Uterus (tissue), 4 donors: ENCODE data around the gene TUBA8. TPM values are rescaled to one million over a fixed set of nuclear protein-coding genes. Genes with fewer than 3 reads are reported as not detected.
"Not testable (repeated sequence)": the region's sequence is repeated elsewhere in the genome, so short reads cannot be mapped to it uniquely, and the experiment has no call there.

Experiments used
- DNase-seq, 2 donors: peaks; one replicate each; pipeline ENCODE4 v3.0.0-alpha.2; 2019 to 2020
- H3K27ac ChIP-seq, 2 donors: fragments of 200-600 bp; sonication (generic); 1 replicate in 1 of 2; 2 replicates in 1 of 2; pipeline ENCODE4 v1.5.1; 2016 to 2018
- H3K27me3 ChIP-seq, 2 donors: fragments of 200-600 bp; sonication (generic); one replicate each; pipeline ENCODE4 v1.5.1; 2018 to 2019; ENCODE audit warnings: control low read depth in 1 of 2
- H3K36me3 ChIP-seq, 2 donors: fragments of 200-600 bp; sonication (generic); one replicate each; pipeline ENCODE4 v1.5.1; 2019; ENCODE audit warnings: control low read depth in 1 of 2
- H3K4me1 ChIP-seq, 2 donors: fragments of 200-600 bp; sonication (generic); one replicate each; pipeline ENCODE4 v1.5.1; 2018 to 2019; ENCODE audit warnings: control low read depth in 1 of 2
- H3K4me3 ChIP-seq, 2 donors: fragments of 200-600 bp; sonication (generic); 1 replicate in 1 of 2; 2 replicates in 1 of 2; pipeline ENCODE4 v1.5.1; 2018 to 2019; ENCODE audit warnings: mild to moderate bottlenecking in 1 of 2
- H3K9me3 ChIP-seq, 2 donors: fragments of 200-600 bp; sonication (generic); one replicate each; pipeline ENCODE4 v1.5.1; 2019; ENCODE audit warnings: control low read depth in 1 of 2
- CTCF ChIP-seq, 4 experiments: fragments of 200-600 bp in 2 of 4; fragments of 450-650 bp in 2 of 4; sonication (generic) in 2 of 4; IDR thresholded peaks; one replicate each; pipeline ENCODE4 v1.5.1; 2016 to 2019; ENCODE audit warnings: antibody characterized with exemption in 4 of 4, mild to moderate bottlenecking in 2 of 4, moderate library complexity in 1 of 4
- POLR2A ChIP-seq, 2 donors: fragments of 450-650 bp; IDR thresholded peaks; one replicate each; pipeline ENCODE4 v1.6.1; 2016; ENCODE audit warnings: antibody characterized with exemption in 2 of 2, mild to moderate bottlenecking in 1 of 2, moderate library complexity in 1 of 2
- intact Hi-C: fragments of 100-400 bp; cut with DNase I; formaldehyde crosslinking; loops from one replicate; pipeline ENCODE4 v1.15.1; 2023; ENCODE audit warnings: low total_unique reads
- total RNA-seq, 4 donors: library from RNA; depleted of rRNA in 3 of 4; stranded (reverse); fragments of >200 nt in 3 of 4; gene quantifications; one replicate each; pipeline versions ENCODE4 v1.1.0 to v1.2.4, GENCODE V29; 2014 to 2023
- donor health status: DM: yes; HTN: yes; CAD: no.

The TUBA8 gene
- total RNA-seq, 4 donors from 2014 or later = 0.90 to 14.6 (median 2.2) TPM; not detected in 1

- Histone ChIP-seq H3K27me3 (no peaks in the 10 kb centered on the region), H3K36me3 (no peaks in the 10 kb centered on the region), H3K4me3 (no peak overlapping the region), H3K4me1 (no peaks in the 10 kb centered on the region), H3K27ac (no peak overlapping the region), H3K9me3 (no peaks in the 10 kb centered on the region)
- no peak for DNase-seq
- intact Hi-C loops = no loop called here
- TF ChIP-seq POLR2A (IDR thresholded peaks at IDR 0.05) (no peak), CTCF (IDR thresholded peaks at IDR 0.05) (no peak)
Measured at GRCh38 chr22:18104566-18104965, 6.0 kb upstream of the TUBA8 start.

- not testable (repeated sequence) for H3K4me1 ChIP-seq
Measured at GRCh38 chr22:18105981-18106380, 4.6 kb upstream of the TUBA8 start.

GRCh38 chr22:18106550-18107341 is 3.9 kb upstream of the TUBA8 start:
- H3K4me3 ChIP-seq, H3K27me3 ChIP-seq, H3K27ac ChIP-seq, DNase-seq, H3K4me1 ChIP-seq, intact Hi-C loops, H3K9me3 ChIP-seq, H3K36me3 ChIP-seq: not testable (repeated sequence)

More at GRCh38 chr22:18105981-18106380, 4.6 kb upstream of the TUBA8 start:
- DNase-seq, H3K36me3 ChIP-seq, H3K27me3 ChIP-seq, H3K9me3 ChIP-seq, H3K27ac ChIP-seq, H3K4me3 ChIP-seq, intact Hi-C loops: not testable (repeated sequence)

GRCh38 chr22:18108187-18108586 is 2.4 kb upstream of the TUBA8 start:
- DNase-seq = no peak

GRCh38 chr22:18109410-18110193 is 1.0 kb upstream of the TUBA8 start:
- TF ChIP-seq CTCF (IDR thresholded peaks at IDR 0.05) (no peak), POLR2A (IDR thresholded peaks at IDR 0.05) (no peak)
- H3K4me1 ChIP-seq = peaks cover 0 to 5% of the 10 kb centered on the region in 2 donors
- DNase-seq = no peak
- H3K4me3 ChIP-seq = no peak overlapping the region
- H3K27ac ChIP-seq = no peak overlapping the region
- intact Hi-C loops = no loop called here
- H3K9me3 ChIP-seq = no peaks in the 10 kb centered on the region
- H3K27me3 ChIP-seq = no peaks in the 10 kb centered on the region
- no peaks in the 10 kb centered on the region for H3K36me3 ChIP-seq

More at GRCh38 chr22:18108187-18108586, 2.4 kb upstream of the TUBA8 start:
- Histone ChIP-seq H3K27ac (no peak overlapping the region), H3K36me3 (no peaks in the 10 kb centered on the region), H3K4me1 (peaks cover 0 to 5% of the 10 kb centered on the region in 2 donors), H3K9me3 (no peaks in the 10 kb centered on the region), H3K27me3 (no peaks in the 10 kb centered on the region), H3K4me3 (no peak overlapping the region)
- intact Hi-C loops = no loop called here
- TF ChIP-seq CTCF (IDR thresholded peaks at IDR 0.05) (no peak), POLR2A (IDR thresholded peaks at IDR 0.05) (no peak)
